Activated naive CD8-positive, alpha-beta T cell treated with anti-CD3 and anti-CD28 coated beads, Interleukin-2, amount 50 U/mL, for 24 hours (primary cell): ENCODE measurements around the gene CAV2.
A peak's percentile ranks its signal among the peaks of the same experiment; 100 is the strongest.

Experiments used
- ATAC-seq: fragments of 150-1000 bp; cut with Tn5 transposase; one replicate; pipeline ENCODE4 v1.10.0; 2021
- DNase-seq: peaks from one replicate; pipeline ENCODE4 v3.0.0; 2021
- H3K27ac Mint-ChIP-seq: one replicate; pipeline ENCODE4 v1.8.0; 2021; ENCODE audit warnings: mild to moderate bottlenecking, mixed read lengths
- H3K27me3 Mint-ChIP-seq: one replicate; pipeline ENCODE4 v1.8.0; 2021; ENCODE audit warnings: mixed read lengths
- H3K36me3 Mint-ChIP-seq: one replicate; pipeline ENCODE4 v1.8.0; 2021; ENCODE audit warnings: low read depth, mixed read lengths
- H3K4me1 Mint-ChIP-seq: one replicate; pipeline ENCODE4 v1.8.0; 2021; ENCODE audit warnings: mixed read lengths
- H3K4me3 Mint-ChIP-seq: one replicate; pipeline ENCODE4 v1.8.0; 2021; ENCODE audit warnings: mild to moderate bottlenecking, moderate library complexity, mixed read lengths
- H3K9me3 Mint-ChIP-seq: one replicate; pipeline ENCODE4 v1.8.0; 2021; ENCODE audit warnings: mixed read lengths

Gene CAV2

DNA sequence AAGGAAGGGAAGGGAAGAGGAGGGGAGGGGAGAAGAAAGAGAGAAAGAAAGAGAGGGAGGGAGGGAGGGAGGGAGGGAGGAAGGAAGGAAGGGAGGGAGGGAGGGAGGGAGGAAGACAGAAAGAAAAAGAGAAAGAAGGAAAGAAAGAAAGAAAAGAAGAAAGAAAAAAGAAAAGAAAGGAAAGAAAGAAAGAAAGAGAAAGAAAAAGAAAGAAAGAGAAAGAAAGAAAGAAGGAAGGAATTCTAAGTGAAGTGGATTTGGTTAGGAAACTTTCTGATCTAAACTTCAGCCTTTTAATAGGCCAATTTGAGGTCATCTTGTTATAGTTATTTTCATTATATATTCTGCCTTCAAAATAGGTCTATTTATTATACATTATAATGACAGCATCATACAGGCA, 4.3 kb downstream of the CAV2 start:
- H3K9me3 Mint-ChIP-seq: no peaks in the 10 kb centered on the region
- H3K4me1 Mint-ChIP-seq: peaks cover 16% of the 10 kb centered on the region
- H3K27me3 Mint-ChIP-seq: peaks cover 43% of the 10 kb centered on the region
- DNase-seq (no peak), ATAC-seq (no peak)
- H3K27ac Mint-ChIP-seq: no peak overlapping the region
- no peaks in the 10 kb centered on the region for H3K36me3 Mint-ChIP-seq
- H3K4me3 Mint-ChIP-seq: no peak overlapping the region

DNA sequence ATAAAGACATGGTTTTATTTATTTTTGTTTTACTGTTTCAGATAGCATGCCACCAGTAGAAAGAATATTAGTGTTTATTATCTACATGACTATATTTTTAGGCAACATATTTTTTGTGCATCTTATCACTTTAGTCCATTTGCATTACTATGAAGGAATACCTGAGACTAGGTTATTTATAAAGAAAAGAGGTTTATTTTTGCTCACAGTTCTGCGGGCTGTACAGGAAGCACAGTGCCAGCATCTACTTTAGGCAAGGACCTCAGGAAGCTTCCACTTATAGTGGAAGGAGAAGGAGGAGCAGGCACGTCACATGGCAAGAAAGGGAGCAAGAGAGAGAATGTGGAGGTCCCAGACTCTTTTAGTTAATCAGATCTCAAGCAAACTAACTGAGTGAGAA, 5.7 kb downstream of the CAV2 start:
- H3K27me3 Mint-ChIP-seq: peaks cover 38% of the 10 kb centered on the region
- ATAC-seq (no peak), DNase-seq (no peak)
- H3K9me3 Mint-ChIP-seq: no peaks in the 10 kb centered on the region
- no peaks in the 10 kb centered on the region for H3K36me3 Mint-ChIP-seq
- peaks cover 10% of the 10 kb centered on the region for H3K4me1 Mint-ChIP-seq
- H3K27ac Mint-ChIP-seq: no peak overlapping the region
- H3K4me3 Mint-ChIP-seq: no peak overlapping the region

DNA sequence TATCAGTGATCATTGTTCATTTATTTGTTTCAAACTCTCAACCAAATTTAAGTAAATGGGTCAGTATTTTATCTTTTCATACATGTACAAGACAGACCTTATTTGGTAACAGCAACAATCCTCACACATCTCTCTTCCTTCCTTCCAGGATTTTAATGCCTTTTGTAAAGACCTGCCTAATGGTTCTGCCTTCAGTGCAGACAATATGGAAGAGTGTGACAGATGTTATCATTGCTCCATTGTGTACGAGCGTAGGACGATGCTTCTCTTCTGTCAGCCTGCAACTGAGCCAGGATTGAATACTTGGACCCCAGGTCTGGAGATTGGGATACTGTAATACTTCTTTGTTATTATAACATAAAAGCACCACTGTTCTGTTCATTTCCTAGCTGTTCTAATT, 6.3 kb downstream of the CAV2 start:
- ATAC-seq: no peak
- H3K9me3 Mint-ChIP-seq: no peaks in the 10 kb centered on the region
- no peak for DNase-seq
- H3K27ac Mint-ChIP-seq: no peak overlapping the region
- no peak overlapping the region for H3K4me3 Mint-ChIP-seq
- H3K27me3 Mint-ChIP-seq: peaks cover 32% of the 10 kb centered on the region
- no peaks in the 10 kb centered on the region for H3K36me3 Mint-ChIP-seq
- peaks cover 5% of the 10 kb centered on the region for H3K4me1 Mint-ChIP-seq

DNA sequence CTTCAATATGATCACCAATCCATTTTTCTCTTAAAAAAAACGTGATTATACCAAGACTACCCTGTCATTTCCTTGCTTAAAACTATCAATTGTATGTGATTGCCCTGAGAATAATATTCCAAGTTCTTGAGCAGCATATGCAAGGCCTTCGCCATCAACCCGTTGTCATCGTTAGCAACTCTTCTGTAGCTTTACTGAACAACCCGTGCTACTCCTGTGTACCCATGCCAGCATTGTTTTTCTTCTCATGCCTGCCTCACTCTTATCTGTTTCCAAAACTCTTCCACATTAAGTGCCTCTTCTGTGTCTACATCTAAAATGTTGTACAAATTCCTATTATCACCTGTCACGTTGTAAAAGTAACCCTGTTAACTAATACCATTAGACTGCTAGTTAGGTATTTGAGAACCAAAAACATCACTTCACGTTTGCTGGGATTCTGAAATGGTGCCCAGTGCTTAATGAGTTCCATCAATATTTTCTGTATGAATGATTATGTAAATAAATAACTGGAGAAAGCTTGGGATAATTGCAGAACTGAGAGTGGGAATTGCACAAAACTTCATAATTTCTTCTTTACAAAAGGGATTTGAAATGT, 10.5 kb downstream of the CAV2 start:
- no peak for ATAC-seq
- Mint-ChIP-seq H3K4me1 (peaks cover 17% of the 10 kb centered on the region), H3K27me3 (peaks cover 29% of the 10 kb centered on the region), H3K4me3 (no peak overlapping the region), H3K36me3 (no peaks in the 10 kb centered on the region), H3K27ac (no peak overlapping the region), H3K9me3 (no peaks in the 10 kb centered on the region)
- DNase-seq: no peak

DNA sequence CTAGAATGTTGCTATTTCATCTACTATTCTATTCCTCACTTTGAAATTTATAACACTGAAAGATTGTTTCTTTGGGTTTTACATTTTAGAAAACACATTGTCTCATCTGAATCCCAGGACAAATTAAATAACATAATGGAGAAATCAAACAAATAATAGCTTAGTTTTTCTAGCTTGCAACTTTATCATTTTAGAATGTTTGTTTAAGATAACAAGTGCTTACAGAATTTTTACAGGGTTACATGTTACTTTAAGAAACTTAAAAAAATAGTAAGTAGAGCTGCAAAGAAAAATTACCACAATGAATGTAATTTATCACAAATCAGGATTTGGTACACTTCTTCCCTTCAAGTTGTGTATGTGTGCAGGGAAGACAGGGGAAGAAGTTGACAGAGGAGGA, 11.3 kb downstream of the CAV2 start:
- Mint-ChIP-seq H3K27ac (no peak overlapping the region), H3K36me3 (no peaks in the 10 kb centered on the region), H3K9me3 (no peaks in the 10 kb centered on the region), H3K4me1 (peaks cover 17% of the 10 kb centered on the region), H3K27me3 (peaks cover 29% of the 10 kb centered on the region), H3K4me3 (no peak overlapping the region)
- DNase-seq (no peak), ATAC-seq (no peak)

DNA sequence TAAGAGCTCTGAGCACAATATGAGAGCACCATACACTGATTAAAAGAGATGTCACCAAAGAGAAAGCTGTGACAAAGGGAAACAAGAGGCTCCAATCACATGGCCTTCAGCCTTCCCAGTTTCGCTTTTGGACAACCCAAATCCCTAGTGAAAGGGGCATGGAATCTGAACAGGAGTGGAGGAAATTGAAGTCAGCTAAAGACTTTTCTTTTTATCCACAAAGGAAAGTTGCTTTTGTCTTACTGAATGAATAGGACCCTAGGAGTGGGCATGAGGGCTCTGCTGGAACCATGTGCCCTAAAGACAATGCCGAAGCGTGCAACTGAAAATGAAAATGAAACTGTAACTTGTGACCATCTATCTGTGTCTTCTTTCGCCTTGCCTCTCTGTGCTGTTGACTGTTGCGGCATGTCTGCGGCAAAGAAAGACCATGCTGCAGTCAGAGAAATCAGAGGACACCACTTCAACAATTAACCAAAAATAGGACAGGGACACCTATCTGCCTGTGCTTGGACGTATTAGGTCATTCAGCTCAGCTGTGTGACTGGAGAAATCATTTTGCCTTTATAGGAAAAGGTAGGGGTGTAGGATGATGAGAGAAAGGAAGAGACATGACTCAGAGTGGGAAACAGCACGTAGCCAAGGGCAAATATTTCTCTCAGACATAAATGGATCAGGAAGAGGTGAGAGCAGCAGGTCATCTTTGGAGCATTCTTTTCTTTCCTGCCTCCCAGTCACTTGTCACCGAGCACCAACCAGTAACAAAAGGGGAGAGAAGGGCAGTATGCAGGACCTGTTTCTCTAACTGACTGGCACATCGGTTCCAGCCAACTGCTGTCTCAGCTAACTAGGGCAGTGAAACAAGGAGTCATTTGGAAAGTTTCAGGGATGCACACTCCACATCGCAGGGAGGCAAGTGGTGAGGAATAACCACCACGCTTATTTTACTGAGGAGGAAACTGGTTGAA, 12.3 kb downstream of the CAV2 start:
- peaks cover 29% of the 10 kb centered on the region for H3K27me3 Mint-ChIP-seq
- H3K4me1 Mint-ChIP-seq: peaks cover 17% of the 10 kb centered on the region
- no peaks in the 10 kb centered on the region for H3K9me3 Mint-ChIP-seq
- DNase-seq (peak; percentile 4), ATAC-seq (peak; percentile 89)
- H3K36me3 Mint-ChIP-seq: no peaks in the 10 kb centered on the region
- peak overlapping the region; percentile 70 for H3K27ac Mint-ChIP-seq
- H3K4me3 Mint-ChIP-seq: peak overlapping the region; percentile 77

DNA sequence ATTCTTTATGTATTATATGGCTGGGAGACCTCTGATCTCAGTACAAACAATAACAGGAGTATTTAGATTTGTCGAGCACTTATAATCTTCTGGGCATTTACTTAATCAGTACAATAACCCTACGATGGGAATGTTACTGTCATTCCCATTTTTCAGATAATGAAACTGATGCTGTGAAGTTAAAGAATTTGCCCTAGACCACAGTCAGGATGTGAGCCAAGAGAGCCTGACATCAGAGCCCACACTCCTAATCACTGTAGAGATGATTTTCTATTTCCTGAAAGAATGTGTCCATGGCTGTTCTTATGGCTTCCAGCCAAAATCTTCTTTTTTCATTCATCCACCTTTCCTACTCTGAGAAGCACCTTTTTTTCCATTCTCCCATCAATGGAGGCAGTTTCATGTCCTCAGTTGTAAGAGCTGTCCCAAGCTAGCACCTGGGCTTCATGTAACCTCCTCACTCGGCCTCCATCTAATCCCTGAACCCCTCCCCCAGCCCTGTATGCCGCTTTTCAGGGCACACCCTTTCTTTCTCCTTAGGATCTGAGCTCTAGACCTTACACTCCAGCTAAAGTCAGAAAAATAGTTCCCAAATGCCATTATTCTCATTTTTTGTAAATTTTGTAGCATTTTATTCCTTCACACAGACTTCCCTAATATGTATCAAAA, 13.1 kb downstream of the CAV2 start:
- Mint-ChIP-seq H3K36me3 (no peaks in the 10 kb centered on the region), H3K4me3 (peak overlapping the region; percentile 77), H3K27ac (no peak overlapping the region), H3K4me1 (peaks cover 17% of the 10 kb centered on the region), H3K9me3 (no peaks in the 10 kb centered on the region), H3K27me3 (peaks cover 32% of the 10 kb centered on the region)
- no peak for ATAC-seq
- no peak for DNase-seq

DNA sequence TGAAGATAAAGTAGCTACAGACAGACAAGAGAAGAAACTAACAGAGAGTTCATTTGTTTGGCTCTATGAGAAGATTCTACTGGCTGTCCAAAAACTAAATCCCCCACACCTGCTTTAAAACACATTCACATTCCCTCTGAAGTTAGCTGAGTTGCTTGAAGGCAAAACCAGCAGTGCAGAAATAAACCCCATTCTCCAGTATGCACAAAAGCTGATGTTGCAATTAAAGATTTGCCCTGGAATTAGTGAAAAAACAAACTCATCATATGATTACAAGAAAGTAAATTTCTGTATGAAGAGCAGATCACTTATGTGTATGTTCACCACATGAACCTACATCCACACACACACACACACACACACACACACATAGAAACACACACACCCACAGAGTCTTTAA, 16.0 kb downstream of the CAV2 start:
- ATAC-seq (no peak), DNase-seq (no peak)
- no peak overlapping the region for H3K27ac Mint-ChIP-seq
- no peak overlapping the region for H3K4me3 Mint-ChIP-seq
- peaks cover 17% of the 10 kb centered on the region for H3K4me1 Mint-ChIP-seq
- H3K36me3 Mint-ChIP-seq: no peaks in the 10 kb centered on the region
- no peaks in the 10 kb centered on the region for H3K9me3 Mint-ChIP-seq
- peaks cover 37% of the 10 kb centered on the region for H3K27me3 Mint-ChIP-seq

DNA sequence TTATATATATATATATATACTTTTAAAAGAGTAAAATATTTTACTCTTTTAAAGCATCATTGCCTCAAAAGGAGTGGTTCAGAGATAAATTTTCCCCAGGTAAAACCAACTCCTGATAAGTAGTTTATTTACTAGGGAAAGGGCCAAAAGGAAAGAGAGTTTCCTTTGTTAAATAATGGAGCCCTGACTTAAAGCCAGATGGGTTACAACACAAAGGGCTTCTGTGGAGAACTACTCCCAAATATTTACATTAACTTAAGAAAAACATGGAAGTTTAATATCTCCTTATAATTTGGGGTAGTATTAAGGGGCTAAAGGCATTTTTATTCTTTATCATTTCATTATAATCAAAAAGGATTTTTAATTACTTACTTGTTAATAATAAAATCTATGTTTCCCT, 16.8 kb downstream of the CAV2 start:
- DNase-seq (no peak), ATAC-seq (no peak)
- no peaks in the 10 kb centered on the region for H3K9me3 Mint-ChIP-seq
- H3K4me3 Mint-ChIP-seq: no peak overlapping the region
- H3K36me3 Mint-ChIP-seq: no peaks in the 10 kb centered on the region
- H3K4me1 Mint-ChIP-seq: peaks cover 15% of the 10 kb centered on the region
- peaks cover 44% of the 10 kb centered on the region for H3K27me3 Mint-ChIP-seq
- no peak overlapping the region for H3K27ac Mint-ChIP-seq

DNA sequence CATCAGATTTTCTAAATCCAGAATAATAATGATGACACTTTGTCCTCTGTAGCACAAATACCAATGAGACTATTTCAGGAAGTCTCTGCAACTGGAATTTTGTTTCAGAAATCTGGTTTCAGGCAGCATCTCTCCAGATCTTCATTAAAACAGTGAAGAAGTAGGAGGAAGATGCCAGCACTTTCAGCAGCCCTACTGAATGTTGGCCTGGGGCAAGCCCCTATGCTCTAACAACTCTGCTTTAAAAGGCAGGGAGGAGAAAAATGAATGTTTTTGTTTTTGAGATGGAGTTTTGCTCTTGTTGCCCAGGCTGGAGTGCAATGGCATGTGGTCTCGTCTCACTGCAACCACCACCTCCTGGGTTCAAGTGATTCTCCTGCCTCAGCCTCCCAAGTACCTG, 18.1 kb downstream of the CAV2 start:
- Mint-ChIP-seq H3K27ac (no peak overlapping the region), H3K36me3 (no peaks in the 10 kb centered on the region), H3K4me1 (peaks cover 3% of the 10 kb centered on the region), H3K27me3 (peaks cover 49% of the 10 kb centered on the region), H3K9me3 (no peaks in the 10 kb centered on the region), H3K4me3 (no peak overlapping the region)
- DNase-seq: no peak
- no peak for ATAC-seq

DNA sequence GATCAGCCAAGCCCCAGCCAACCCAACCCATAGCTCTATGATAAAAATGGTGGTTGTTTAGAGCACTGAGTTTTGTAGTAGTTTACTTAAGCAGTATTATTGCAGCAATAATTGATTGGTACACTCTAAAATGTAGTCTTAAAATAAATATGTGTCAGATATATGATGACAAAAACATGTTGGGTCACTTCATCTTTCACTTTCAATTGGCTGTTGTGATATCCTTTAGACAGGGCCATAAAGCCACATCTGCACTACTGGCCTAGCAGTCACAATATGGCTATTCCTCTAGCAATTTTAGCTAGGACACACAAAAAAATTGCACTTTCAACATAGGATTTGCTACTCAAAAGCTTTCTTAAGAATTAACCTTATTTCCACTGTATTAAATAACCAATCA, 19.4 kb downstream of the CAV2 start:
- no peak overlapping the region for H3K4me3 Mint-ChIP-seq
- ATAC-seq: no peak
- no peaks in the 10 kb centered on the region for H3K36me3 Mint-ChIP-seq
- H3K27me3 Mint-ChIP-seq: peaks cover 54% of the 10 kb centered on the region
- H3K27ac Mint-ChIP-seq: no peak overlapping the region
- DNase-seq: no peak
- H3K9me3 Mint-ChIP-seq: no peaks in the 10 kb centered on the region
- peaks cover 7% of the 10 kb centered on the region for H3K4me1 Mint-ChIP-seq

DNA sequence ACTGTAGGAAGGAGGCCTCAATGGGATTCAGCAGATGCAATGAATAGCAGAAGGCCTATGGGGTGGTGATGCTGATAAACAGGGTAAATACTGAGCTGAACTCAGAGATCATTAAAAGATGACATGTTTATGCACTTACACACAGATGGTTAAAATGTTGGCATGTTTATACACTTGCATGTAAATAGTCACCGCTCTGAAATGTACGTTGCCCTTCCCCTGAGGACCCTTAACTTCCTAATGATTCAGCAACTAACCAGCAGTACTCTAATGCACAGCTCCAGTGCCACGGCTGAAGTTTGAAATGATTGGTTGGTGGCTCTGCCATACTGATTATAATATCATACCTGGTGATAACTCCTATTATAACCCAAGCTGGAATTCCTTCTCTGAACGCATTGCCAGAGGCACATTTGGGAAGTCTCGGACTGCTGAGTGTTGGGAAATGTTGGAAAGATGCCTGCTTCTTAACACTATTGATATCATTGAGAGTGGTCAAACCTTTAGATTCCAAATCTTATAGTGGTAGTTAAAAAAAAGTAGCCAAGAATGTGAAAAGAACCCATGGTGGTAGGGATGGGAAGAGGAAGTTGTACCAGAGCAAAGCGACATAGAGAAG, 21.6 kb downstream of the CAV2 start:
- Mint-ChIP-seq H3K36me3 (no peaks in the 10 kb centered on the region), H3K9me3 (no peaks in the 10 kb centered on the region), H3K4me3 (no peak overlapping the region), H3K4me1 (peaks cover 23% of the 10 kb centered on the region), H3K27ac (peak overlapping the region; percentile 12), H3K27me3 (peaks cover 60% of the 10 kb centered on the region)
- DNase-seq (no peak), ATAC-seq (no peak)

DNA sequence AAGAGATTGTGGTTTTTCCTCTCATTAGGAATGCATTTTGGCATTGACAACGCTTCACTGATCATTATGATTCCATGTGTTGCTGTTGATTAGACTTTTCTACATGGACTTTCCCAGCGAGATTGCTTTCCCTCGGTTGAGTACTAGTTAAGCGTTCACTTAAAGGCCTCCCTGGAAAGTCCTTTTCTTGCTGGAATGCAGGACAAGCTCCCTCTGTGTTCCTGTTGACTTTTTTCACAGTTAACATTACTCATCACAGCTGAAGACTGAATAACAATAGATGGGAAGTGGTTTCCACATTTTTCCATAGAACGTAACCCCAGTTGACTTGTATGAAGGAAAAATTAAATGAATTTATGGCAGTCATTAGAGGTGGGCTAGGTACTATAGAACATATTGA, 22.7 kb downstream of the CAV2 start:
- H3K27me3 Mint-ChIP-seq: peaks cover 66% of the 10 kb centered on the region
- DNase-seq: no peak

DNA sequence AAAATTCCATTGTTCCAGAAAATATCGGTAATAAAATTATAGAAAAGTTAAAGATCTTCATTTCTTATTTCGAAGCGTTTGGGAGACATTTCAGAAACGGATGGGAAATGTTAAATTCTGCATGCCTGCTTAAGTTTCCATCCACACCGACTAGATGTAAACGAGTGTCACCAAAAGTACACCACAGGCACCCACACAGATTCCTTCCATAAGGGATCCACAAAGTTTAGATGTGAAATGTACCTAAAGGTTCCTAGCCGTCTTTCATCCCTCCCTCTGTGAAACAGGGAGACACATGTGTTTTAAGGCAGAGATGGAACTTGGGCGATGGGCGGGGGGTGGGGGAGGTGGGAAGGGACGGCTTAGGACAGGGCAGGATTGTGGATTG, 24.7 kb downstream of the CAV2 start:
- Mint-ChIP-seq H3K4me3 (no peak overlapping the region), H3K9me3 (no peaks in the 10 kb centered on the region), H3K4me1 (peaks cover 39% of the 10 kb centered on the region), H3K27me3 (peaks cover 75% of the 10 kb centered on the region), H3K27ac (no peak overlapping the region), H3K36me3 (no peaks in the 10 kb centered on the region)
- DNase-seq: no peak
- peak; percentile 1 for ATAC-seq

More for the DNA sequence above, 22.7 kb downstream of the CAV2 start:
- no peak for ATAC-seq
- peaks cover 32% of the 10 kb centered on the region for H3K4me1 Mint-ChIP-seq
- H3K4me3 Mint-ChIP-seq: no peak overlapping the region
- H3K36me3 Mint-ChIP-seq: no peaks in the 10 kb centered on the region
- no peak overlapping the region for H3K27ac Mint-ChIP-seq
- no peaks in the 10 kb centered on the region for H3K9me3 Mint-ChIP-seq
